ENCODE data around the gene SEPTIN14. TPM values are rescaled to one million over a fixed set of nuclear protein-coding genes. Genes with fewer than 3 reads are reported as not detected.
A peak's percentile ranks its signal among the peaks of the same experiment; 100 is the strongest.

The SEPTIN14 gene
- total and polyA plus RNA-seq, 2 of the 13 experiments (the other 11 are each of a cell fraction or from before 2014, with no cell fraction given): not detected

GRCh38 chr7:55838595-55838994, 24.0 kb downstream of the SEPTIN14 start:
- in situ Hi-C loops (cut with HindIII; ENCODE audit: extremely low pct_ligation_motif_present, low pct_unique_long_range_greater_than_20kb) (no loop called here), intact Hi-C loops (cut with micrococcal nuclease; ENCODE audit: unreplicated experiment) (no loop called here)
- Histone ChIP-seq H3K27me3 (ENCODE audit: control insufficient read depth in 1 of 2, insufficient read depth in 2 of 2, low read length in 2 of 2) (no peaks in the 10 kb centered on the region), H3K4me3 (replicated peaks in 1 of 3; ENCODE audit: insufficient read depth in 1 of 3, low read depth in 2 of 3, low read length in 3 of 3) (no peak overlapping the region), H3K4me1 (ENCODE audit: insufficient read depth, low read length) (no peaks in the 10 kb centered on the region), H3K79me2 (ENCODE audit: insufficient read depth, low read length) (no peaks in the 10 kb centered on the region), H3K4me2 (ENCODE audit: low read depth, low read length) (no peak overlapping the region; the same call in 1 of the 2 replicates), H2AFZ (ENCODE audit: low read length) (no peak overlapping the region), H4K20me1 (ENCODE audit: insufficient read depth, low read length) (no peaks in the 10 kb centered on the region), H3K36me3 (replicated peaks in 1 of 2; ENCODE audit: control insufficient read depth in 1 of 2, insufficient read depth in 2 of 2, low read length in 2 of 2) (no peaks in the 10 kb centered on the region), H3K9ac (ENCODE audit: insufficient read depth, low read depth, low read length) (no peak overlapping the region), H3K9me3 (ENCODE audit: low read length) (no peaks in the 10 kb centered on the region), H3K27ac (ENCODE audit: extremely low read length, insufficient read depth, low read length) (no peak overlapping the region)
- BruUV-seq (replicated peaks): no TSS peak
- ChIA-PET CTCF (ENCODE audit: low intra/inter-chr PET ratio, low total read pairs) (no interaction called here), POLR2A (no interaction called here)
- TF ChIP-seq ZNF121 (CRISPR knock-in tag; IDR thresholded peaks at IDR 0.05) (0 out of 2 replicates have a peak, but pooled peaks have one; percentile 71), ZMAT3 (CRISPR knock-in tag; conservative IDR thresholded peaks at IDR 0.05) (no peak)
- TF ChIP-seq, protein P1, sequence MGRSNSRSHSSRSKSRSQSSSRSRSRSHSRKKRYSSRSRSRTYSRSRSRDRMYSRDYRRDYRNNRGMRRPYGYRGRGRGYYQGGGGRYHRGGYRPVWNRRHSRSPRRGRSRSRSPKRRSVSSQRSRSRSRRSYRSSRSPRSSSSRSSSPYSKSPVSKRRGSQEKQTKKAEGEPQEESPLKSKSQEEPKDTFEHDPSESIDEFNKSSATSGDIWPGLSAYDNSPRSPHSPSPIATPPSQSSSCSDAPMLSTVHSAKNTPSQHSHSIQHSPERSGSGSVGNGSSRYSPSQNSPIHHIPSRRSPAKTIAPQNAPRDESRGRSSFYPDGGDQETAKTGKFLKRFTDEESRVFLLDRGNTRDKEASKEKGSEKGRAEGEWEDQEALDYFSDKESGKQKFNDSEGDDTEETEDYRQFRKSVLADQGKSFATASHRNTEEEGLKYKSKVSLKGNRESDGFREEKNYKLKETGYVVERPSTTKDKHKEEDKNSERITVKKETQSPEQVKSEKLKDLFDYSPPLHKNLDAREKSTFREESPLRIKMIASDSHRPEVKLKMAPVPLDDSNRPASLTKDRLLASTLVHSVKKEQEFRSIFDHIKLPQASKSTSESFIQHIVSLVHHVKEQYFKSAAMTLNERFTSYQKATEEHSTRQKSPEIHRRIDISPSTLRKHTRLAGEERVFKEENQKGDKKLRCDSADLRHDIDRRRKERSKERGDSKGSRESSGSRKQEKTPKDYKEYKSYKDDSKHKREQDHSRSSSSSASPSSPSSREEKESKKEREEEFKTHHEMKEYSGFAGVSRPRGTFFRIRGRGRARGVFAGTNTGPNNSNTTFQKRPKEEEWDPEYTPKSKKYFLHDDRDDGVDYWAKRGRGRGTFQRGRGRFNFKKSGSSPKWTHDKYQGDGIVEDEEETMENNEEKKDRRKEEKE (IDR thresholded peaks at IDR 0.05): no peak
- no peak for FAIRE-seq
- WGBS (ENCODE audit: low lambda C conversion rate): 40% methylated on average over 4 of the region's 4 CpGs
- ATAC-seq: no peak
- no peak for DNase-seq (ENCODE audit: low spot score)

DNA sequence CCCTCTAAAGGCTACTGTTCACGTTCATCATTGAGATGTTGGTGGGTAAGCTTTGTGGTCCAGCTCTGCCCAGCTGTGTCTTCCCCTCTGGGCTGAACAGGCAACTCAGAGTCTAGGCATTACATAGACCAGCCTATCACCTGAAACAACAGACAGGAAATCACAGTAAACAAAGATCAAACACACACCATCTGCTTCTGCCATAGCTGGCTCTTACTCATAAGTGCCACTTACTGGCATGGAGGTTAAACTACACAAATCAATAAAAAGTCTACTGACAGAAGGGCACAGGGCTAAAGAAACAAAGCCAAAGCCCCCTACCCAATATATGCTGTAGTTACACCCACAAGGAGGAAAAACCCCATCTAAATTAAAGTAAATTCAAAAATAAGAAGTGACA, 35.0 kb downstream of the SEPTIN14 start:
- in situ Hi-C loops (cut with HindIII; ENCODE audit: extremely low pct_ligation_motif_present, low pct_unique_long_range_greater_than_20kb): no loop called here
- intact Hi-C loops (cut with micrococcal nuclease; ENCODE audit: unreplicated experiment): no loop called here
- CTCF ChIA-PET (ENCODE audit: low intra/inter-chr PET ratio, low total read pairs): no interaction called here
- Histone ChIP-seq H3K36me3 (replicated peaks in 1 of 2; ENCODE audit: control insufficient read depth in 1 of 2, insufficient read depth in 2 of 2, low read length in 2 of 2) (no peaks in the 10 kb centered on the region), H3K9ac (ENCODE audit: insufficient read depth, low read depth, low read length) (no peak overlapping the region), H4K20me1 (ENCODE audit: insufficient read depth, low read length) (no peaks in the 10 kb centered on the region), H3K4me2 (ENCODE audit: low read depth, low read length) (no peak overlapping the region), H3K79me2 (ENCODE audit: insufficient read depth, low read length) (no peaks in the 10 kb centered on the region), H3K27ac (ENCODE audit: extremely low read length, insufficient read depth, low read length) (no peak overlapping the region), H2AFZ (ENCODE audit: low read length) (no peak overlapping the region), H3K4me1 (ENCODE audit: insufficient read depth, low read length) (no peaks in the 10 kb centered on the region), H3K4me3 (replicated peaks in 1 of 3; ENCODE audit: insufficient read depth in 1 of 3, low read depth in 2 of 3, low read length in 3 of 3) (no peak overlapping the region), H3K9me3 (ENCODE audit: low read length) (peaks cover 8% of the 10 kb centered on the region), H3K27me3 (ENCODE audit: control insufficient read depth in 1 of 2, insufficient read depth in 2 of 2, low read length in 2 of 2) (no peaks in the 10 kb centered on the region)
- no peak for TF ChIP-seq PCBP2 (optimal IDR thresholded peaks at IDR 0.05; ENCODE audit: low read depth, low read length, poor library complexity, severe bottlenecking)
- peak; percentile 87 for TF ChIP-seq ZNF574 (CRISPR knock-in tag; IDR thresholded peaks at IDR 0.05)
- TF ChIP-seq ZNF326 (CRISPR knock-in tag; IDR thresholded peaks at IDR 0.05; ENCODE audit: borderline replicate concordance): no peak
- no peak for TF ChIP-seq GABPA (IDR thresholded peaks at IDR 0.05; ENCODE audit: low read depth, low read length)
- TF ChIP-seq GABPA (CRISPR knock-in tag; IDR thresholded peaks at IDR 0.05; ENCODE audit: low read depth): peak; percentile 44; the same call in 1 of the 2 replicates
- no peak for TF ChIP-seq NR1H2 (CRISPR knock-in tag; IDR thresholded peaks at IDR 0.05; ENCODE audit: borderline replicate concordance, low read depth)
- TF ChIP-seq ONECUT2 (CRISPR knock-in tag; IDR thresholded peaks at IDR 0.05): 0 out of 2 replicates have a peak, but pooled peaks have one; percentile 45
- no peak for TF ChIP-seq ZNF556 (CRISPR knock-in tag; IDR thresholded peaks at IDR 0.05; ENCODE audit: borderline replicate concordance)
- TF ChIP-seq SOX5 (CRISPR knock-in tag; IDR thresholded peaks at IDR 0.05; ENCODE audit: borderline replicate concordance): no peak
- no TSS peak for BruUV-seq (replicated peaks)
- peak; percentile 48; the same call in 2 of the 3 replicates for ATAC-seq
- FAIRE-seq: no peak
- 0% methylated on average over 1 of the region's 1 CpG for WGBS (ENCODE audit: low lambda C conversion rate)
- peak; percentile 2 for DNase-seq (ENCODE audit: low spot score)
- POLR2A ChIA-PET: no interaction called here
